GM21723 (cell line): Measurements from ENCODE around the gene ZNF91.
"Not testable (repeated sequence)": the region's sequence is repeated elsewhere in the genome, so short reads cannot be mapped to it uniquely, and the experiment has no call there.

Experiments used
- ATAC-seq: cut with Tn5 transposase; IDR thresholded peaks from one replicate; pipeline ENCODE4 v1.9.1; 2021; ENCODE audit warnings: mild to moderate bottlenecking, moderate library complexity; ENCODE audit not compliant: unreplicated experiment

ZNF91 gene

DNA sequence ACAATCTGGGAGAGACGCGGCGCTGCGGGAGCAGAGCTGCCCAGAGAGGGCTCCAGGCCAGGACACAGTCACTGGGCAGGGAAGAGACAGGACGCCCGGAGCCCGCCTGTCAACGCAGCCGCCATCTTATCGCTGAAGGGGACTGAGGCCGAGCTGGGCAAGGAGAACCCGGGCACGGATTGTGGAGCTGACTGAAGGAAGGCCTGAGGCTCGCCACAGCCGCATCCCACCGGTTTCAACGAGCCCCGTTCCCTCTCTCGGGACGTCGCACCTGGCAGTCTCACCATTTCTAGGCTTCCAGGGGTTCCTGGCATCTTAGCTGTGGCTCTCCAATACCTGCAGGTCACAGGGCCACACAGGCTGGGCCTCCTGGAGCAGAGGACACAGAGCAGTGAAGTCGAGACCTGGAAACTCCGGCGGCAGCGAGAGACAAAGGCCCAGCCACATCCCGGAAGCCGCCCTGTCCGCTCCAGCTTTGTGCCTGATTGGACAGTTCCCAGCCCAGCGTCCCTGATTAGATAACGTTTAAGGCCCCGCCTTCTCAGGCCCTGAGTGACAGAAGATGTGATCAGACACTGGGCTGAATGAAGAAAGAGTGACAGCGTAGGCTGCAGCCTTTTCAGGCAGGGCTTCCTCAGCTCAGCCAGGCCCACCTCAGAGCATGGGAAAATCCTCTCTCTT is at the start of gene ZNF91:
Gene ZNF91 (minus strand): TSS at position 431 of the 681 bp plus-strand sequence. CDS start 117 bp downstream, at position 314.
- peak; percentile 97 for ATAC-seq

DNA sequence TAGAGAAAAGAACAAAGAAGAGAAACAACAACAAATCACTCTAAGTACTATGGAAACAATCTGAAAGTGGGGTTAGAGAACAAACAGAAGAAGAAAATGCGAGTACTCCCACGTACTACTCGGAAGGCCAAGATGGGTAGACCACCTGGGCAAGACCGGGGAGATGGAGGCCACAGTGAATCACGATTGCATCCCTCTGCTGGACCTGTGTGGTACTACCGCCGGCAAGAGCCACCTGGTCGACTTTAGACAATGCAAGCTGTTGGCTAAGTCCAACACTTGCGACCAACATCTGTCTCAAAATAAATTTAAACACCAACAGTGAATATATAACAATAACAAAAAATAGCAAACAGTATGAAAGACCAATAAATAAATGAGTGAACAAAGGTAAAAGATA is 45.5 kb upstream of the ZNF91 start:
- ATAC-seq, result no peak

DNA sequence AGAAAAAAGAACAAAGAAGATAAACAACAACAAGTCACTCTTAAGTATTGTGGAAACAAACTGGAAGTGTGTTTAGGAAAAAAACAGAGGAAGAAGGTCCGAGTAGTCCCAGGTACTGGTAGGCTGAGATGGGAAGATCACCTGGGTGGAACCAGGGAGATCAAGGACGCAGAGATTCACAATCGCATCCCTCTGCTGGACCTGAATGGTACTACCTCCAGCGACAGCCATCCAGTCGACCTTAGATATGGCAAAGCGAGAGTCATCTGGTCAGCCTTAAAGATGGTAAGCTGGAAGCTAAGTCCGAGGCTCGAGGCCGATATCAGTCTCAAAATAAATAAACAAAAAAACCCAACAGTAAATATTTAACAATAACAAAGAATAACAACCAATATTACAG is 44.9 kb upstream of the ZNF91 start:
- no peak for ATAC-seq

DNA sequence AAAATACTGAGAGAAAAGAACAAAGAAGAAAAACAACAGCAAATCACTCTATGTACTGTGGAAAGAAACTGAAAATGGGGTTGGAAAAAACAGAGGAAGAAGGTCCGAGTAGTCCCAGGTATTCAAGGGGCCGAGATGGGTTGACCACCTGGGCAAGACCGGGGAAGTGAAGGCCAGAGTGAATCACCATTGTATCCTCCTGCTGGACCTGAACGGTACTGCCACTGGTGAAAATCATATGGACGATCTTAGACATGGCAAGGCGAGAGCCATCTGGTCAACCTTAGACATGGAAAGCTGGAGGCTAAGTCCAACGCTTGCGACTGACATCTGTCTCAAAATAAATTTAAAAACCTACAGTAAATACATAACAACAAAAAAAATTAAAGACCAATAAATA is 44.4 kb upstream of the ZNF91 start:
- ATAC-seq, result no peak

DNA sequence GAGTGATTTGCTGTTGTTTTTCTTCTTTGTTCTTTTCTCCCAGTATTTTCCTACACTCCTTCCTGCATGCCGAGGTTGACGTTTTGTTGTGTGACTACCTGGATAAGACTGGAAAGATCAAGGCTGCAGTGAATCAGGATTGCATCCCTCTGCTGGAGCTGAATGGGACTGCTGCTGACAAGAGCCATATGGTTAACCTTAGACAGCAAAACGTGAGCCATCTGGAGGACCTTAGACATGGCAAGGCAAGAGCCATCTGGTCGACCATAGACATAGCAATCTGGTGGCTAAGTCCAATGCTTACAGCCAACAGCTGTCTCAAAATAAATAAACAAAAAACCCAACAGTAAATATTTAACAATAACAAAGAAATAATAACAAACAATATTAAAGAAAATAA is 42.6 kb upstream of the ZNF91 start:
- ATAC-seq, result no peak

DNA sequence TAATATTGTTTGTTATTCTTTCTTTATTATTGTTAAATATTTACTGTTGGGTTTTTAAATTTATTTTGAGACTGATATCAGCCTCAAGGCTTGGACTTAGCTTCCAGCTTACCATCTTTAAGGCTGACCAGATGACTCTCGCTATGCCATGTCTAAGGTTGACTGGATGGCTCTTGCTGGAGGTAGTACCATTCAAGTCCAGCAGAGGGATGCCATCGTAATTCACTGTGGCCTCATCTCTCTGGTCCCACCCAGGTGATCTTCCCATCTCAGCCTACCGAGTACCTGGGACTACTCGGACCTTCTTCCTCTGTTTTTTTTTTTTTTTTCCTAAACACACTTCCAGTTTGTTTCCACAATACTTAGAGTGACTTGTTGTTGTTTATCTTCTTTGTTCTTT is 41.7 kb upstream of the ZNF91 start:
- ATAC-seq, result no peak

DNA sequence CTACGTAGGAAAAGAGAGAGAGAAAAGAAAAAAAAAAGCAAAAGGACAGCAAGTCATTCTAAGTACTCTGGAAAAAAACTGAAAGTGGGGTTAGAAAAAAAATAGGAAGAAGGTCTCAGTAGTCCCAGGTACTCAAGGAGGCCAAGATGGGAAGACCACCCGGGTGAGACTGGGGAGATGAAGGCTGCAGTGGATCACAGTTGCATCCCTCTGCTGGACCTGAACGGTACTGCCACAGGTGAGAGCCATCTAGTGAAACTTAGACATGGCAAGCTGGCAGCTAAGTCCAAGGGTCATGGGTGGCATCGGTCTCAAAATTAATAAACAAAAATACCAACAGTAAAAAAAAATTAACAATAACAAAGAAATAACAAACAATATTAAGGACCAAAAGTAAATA is 41.0 kb upstream of the ZNF91 start:
- ATAC-seq, result no peak

DNA sequence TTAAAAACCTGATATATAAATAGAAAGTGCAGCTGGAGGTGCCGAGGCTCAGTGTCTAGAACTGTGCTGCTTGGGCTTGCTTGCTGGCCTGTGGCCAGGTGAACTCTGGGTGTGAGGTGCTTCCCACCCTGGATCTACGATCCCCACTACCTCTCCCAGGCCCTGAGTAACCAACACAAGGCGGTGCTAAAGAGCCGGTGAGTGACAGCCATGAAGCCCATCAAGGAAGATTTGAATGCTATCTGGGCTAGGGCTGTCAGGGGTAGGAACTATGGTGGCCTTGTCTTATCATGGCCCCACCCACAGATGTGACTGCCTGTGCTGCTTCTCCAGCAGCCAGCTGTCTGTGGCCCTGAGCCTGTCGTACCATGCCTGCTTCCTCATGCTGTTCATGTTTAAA is 25.6 kb upstream of the ZNF91 start:
- ATAC-seq, result no peak

DNA sequence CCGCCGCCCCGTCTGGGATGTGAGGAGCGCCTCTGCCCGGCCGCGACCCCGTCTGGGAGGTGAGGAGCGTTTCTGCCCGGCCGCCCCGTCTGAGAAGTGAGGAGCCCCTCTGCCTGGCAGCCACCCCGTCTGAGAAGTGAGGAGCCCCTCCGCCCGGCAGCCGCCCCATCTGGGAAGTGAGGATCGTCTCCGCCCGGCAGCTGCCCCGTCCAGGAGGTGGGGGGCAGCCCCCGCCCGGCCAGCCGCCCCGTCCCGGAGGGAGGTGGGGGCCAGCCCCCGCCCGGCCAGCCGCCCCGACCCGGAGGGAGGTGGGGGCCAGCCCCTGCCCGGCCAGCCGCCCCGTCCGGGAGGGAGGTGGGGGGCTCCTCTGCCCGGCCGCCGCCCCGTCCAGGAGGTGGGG is 24.0 kb upstream of the ZNF91 start:
- not testable (repeated sequence) for ATAC-seq

DNA sequence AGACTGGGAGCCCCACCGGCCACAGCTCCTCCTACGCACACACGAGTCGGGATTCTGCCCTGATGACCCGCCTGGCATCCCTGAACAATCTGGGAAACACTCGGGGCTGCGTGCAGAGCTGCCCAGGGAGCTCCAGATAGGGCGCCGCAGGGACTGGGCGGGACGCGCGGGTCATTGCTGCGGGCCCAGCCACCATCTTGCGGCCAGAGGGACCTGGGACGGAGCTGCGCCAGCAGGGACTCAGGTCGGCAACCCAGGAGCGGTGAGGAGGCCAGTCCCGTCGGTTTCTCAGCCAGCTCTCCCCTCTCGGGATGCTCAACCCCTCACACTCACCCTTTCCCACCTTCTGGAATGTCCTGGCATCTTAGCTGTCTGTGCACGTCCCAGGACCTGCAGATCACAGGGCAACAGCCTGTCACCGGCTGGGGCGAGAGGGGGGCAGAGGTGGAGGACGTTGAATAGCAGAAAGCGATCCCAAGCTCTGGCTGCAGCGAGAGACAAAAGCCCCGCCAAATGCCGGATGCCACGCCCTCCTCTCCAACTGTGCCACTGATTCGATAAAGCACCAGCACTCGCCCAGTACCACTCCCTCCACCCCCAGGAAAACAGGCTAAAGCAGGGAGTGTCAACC is 20.4 kb upstream of the ZNF91 start:
- no peak for ATAC-seq

DNA sequence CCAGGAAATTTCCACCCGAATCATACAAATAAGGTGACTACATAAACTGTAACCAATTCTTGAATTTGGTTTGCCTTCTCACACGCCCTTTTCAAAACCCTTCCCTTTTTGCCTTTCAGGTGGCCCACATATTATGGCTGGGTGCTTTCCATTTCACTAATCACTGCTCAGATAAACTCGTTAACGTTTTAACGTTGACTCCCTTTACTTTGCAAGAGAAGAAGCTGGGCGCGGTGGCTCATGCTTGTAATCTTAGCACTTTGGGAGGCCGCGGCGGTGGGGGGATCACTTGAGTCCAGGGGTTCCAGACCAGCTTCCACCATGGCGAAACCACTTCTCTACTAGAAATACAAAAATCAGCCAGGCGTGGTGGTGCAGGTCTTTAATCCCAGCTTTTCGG is 19.8 kb upstream of the ZNF91 start:
- no peak for ATAC-seq

DNA sequence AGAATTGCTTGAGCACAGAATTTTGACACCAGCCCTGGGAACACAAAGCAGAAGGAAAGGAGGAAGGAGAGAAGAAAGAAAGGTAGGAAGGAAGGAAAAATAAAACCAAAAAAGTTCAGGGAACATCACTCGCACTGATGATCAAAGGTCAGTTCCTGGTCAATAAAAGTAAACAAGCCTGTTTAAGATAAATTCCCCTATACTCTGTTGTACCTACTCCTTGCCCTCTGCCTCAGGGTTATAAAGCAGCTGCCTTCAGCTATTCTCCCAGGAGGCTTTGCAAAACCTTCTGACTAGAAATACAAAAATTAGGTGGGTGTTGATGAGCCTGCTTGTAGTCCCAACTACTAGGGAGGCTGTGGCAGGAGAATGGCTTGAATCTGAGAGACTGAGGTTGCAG is 14.9 kb upstream of the ZNF91 start:
- ATAC-seq, result no peak

DNA sequence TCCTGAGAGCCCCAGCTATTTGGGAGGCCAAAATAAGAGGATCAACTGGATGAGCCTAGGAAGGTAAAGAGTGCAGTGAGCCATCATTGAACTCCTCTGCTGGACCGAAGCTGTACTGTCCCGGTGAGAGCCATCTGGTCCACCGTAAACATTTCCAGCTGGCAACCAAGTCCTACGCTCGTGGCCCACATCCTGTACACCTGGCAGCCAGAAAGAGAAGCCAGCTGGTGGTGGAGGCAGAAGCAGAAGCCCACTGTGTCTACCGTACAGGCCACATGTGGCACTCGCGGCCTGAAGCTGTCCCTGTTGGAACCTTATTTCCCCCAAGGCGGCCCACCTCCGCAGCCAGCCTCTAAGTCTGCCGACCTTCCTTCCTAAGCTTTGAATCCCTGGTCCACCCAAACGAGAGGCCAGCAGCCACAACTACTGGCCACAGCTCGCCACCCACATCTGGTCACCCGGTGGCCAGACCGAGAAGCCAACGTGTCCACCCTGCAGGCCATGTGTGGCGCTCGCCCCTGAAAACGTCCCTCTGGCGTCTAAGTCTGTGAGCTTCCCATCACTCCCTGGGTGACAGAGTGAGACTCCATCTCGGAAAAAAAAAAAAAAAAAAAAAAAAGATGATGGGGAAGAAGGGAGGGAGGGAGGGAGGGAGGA is 14.2 kb upstream of the ZNF91 start:
- no peak for ATAC-seq

DNA sequence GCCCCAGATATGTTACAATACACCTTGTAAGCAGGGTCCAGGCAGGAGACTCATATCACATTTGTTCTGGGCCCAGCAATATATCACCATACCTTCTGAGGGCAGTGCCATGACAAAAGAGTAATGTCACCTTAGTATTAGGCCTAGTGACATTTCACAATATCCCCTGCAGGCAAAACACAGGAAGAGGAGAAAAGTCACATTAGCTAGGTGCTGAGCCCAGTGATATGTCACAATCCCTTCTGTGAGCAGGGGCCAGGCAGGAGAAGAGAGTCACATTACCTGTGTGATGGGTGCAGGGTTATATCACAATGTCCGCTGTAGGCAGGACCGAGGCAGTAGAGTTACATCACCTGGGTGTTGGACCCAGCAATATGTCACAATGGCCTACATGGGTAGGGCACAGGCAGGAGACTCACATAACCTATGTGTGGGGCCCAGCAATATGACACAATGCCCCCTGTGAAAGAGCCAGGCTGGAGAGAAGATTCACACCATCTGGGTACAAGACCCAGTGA is 12.4 kb upstream of the ZNF91 start:
- ATAC-seq, result no peak

DNA sequence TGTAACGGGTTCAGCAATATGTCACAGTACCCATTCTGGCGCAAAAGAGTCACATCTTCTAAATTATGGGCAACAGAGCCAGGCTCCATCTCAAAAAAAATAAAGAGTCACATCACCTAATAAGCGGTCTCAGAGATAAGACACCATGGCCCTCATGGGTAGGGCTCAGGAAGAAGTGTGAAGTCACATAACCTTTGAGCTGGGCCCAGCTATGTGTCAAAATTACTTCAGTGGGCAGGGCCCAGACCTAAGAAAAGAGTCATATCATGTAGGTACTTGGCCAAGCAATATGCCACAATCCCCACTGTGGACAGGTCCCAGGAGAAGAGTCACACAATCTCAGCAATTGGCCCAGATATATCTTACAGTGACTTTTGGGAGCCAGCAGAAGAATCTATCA is 11.4 kb upstream of the ZNF91 start:
- no peak for ATAC-seq

DNA sequence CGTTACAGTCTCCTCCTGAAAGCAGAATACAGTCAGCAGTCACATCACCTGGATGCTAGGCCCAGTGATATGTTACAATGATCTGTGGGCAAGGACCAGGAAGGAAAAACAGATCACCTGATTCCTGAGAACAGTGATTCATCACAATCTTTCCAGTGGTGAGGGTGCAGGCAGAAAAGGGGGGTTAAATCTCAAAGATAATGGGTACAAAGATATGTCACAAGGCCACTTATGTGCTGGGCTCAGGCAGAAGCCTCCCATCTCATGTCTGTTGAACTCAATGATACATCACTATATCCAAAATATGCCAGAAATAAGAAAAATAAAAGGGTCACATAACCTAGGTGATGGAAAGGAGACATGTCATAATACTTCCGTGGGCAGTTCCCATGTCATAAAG is 10.8 kb upstream of the ZNF91 start:
- ATAC-seq, result no peak

DNA sequence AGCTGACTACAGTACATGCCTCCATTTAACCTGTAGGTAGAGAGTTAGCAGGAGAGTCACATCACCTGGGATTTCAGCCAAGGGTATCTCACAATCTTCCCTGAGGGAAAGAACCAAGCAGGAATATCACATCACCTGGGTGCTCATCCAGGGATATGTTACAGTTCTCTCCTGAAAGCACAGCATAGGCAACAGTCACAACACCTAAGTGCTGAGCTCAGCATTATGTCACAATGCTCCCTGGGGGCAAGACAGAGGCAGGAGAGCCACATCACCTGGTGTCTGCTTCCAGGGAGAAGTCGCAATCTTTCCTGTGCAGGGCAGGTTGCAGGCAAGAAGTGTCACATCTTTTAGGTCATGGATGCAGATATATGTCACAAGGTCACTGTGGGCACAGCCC is 9.4 kb upstream of the ZNF91 start:
- ATAC-seq, result no peak

DNA sequence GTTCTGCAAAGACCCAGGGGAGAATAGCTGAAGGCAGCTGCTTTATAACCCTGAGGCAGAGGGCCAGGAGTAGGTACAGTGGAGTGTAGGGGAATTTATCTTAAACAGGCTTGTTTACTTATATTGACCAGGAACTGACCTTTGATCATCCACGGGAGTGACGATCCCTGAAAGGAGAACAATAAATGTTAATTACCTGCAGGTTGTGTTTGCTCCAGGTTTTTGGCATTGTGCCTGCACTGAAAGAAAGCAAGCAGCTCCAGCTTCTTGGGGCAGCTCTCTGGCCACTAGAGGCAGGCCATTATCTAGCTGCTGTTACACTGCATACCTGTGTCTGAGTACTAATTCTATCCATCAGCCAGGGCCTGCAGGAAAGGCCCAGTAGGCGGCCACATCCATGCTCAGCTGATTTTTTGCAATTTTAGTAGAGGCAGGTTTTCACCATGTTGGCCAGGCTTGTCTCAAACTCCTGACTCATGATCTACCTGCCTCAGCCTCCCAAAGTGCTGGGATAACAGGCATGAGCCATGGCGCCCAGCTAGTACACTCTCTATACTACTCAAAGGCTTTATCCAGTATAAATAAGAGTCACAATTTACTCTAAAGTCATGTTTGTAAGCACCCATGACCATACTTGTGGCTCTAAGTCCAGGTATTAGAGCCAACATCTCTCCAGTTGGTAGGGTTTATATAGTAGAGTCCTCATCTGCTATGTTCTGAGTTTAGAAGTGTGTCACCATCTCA is 8.5 kb upstream of the ZNF91 start:
- no peak for ATAC-seq

DNA sequence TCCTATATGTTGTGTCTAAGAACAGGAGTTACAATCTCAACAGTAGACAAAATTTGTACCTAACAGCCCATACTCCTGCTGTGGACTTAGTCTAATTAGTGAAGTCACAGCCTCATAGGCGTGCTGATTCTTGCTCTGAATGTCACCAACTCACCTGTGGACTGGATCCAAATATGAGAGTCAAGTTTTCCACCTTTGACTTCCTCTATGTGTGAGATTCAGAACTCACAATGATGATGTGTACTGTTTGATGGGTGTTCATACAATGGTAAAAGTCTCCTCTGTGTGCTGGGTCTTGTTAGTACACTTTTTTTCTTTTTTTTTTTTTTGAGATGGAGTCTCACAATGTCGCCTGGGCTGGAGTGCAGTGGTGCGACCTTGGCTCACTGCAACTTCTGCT is 7.8 kb upstream of the ZNF91 start:
- no peak for ATAC-seq

DNA sequence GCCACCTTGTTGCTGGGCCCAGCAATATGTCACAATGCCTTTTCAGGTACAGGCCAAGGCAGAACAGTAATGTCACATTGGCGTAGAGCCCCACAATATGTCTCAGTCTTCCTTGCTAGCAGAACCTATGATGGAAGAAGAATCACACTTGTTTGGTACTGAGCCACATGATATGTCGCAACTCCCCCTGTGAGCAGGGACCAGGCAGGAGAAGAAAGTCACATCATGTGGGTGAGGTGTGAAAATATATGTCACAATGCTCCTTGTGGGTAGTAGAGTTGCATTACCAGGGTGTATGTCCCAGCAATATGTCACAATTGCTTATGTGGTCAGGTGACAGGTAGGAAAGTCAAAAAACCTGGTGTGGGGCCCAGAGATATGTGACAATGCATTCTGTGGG is 7.1 kb upstream of the ZNF91 start:
- no peak for ATAC-seq

DNA sequence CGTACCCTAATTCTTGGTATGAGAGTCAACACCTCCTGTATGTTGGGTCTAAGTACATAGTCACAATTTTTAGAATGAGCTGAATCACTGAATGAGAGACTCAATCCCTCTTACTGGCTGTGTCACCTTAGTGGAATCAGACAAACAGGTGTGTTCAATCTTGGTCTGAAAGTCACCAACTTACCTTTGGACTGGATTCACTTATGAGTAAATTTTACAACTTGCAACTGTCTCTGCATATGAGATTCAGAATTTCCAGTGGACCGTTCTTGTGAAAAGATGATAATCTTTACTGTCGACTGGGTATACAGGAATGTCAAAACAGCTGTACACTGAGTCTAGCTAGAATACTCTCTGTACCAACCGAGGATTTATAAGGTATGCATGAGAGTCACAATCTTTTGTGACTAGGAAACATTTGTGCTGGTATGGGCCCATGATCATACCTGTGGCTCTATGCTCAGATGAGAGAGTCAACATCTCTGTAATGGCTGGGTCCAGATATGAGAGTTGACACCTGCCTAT is 5.9 kb upstream of the ZNF91 start:
- ATAC-seq, result no peak
